Activated CD8-positive, alpha-beta memory T cell treated with anti-CD3 and anti-CD28 coated beads for 36 hours (primary cell): ENCODE results near the gene ADA. TPM values are rescaled to one million over a fixed set of nuclear protein-coding genes. Genes with fewer than 3 reads are reported as not detected.

Experiments used
- CTCF ChIA-PET: fragments of 350-600 bp; sonication (Branson Sonifier 250); formaldehyde crosslinking; loops from one replicate; lab custom pipeline; 2021; ENCODE audit warnings: antibody characterized with exemption; lab: Charles Lee
- POLR2A ChIA-PET: fragments of 350-600 bp; sonication (Branson Sonifier 250); formaldehyde crosslinking; loops from one replicate; lab custom pipeline; 2021; ENCODE audit warnings: antibody characterized with exemption; lab: Charles Lee
- total RNA-seq, 2 experiments: library from RNA; stranded (reverse); gene quantifications; one replicate each; pipeline ENCODE4 v1.2.3, GENCODE V29; 2021

Gene ADA
- total RNA-seq, 2 experiments from 2014 or later: 21.9 to 23.9 TPM

DNA sequence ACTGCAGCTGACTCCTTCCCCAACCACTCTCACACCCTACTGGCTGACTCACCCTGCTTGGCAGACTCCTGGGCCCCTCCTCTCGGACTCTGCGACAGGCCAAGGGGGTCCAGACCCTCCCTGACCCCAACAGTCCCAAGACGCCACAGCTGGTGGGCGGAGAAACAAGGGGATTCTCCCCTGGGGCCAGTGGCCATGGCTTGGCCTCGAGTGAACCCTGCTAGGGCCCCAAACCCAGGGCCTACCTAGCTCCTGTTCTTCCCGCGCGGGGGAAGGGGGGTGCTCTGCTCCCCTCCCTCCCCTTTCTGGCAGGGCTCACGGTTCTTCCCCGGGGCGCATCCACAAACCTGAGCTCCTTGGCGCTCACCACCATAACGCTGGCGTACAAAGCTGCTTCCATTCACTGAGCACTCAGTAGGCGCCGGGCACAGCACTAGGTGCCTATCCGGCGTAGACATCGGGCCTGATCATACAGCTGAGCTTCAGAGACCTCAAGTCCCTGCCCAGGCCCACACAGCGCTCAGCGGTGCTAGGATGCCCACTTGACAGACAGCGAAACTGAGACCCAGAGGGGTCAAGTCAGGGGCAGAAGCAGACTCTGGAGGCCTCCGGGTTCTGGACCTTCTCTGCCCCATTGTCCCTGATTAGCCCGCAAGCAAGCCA is 597 bp downstream of the ADA start:
- ChIA-PET CTCF (interaction anchor here (1.9 kb wide), 1 partner anchor 32 kb away, joined by 9 read pairs; no protein-coding TSS in a partner anchor), POLR2A (no interaction called here)

GRCh38 chr20:44649976-44650375 is 1.5 kb downstream of the ADA start:
- CTCF ChIA-PET: interaction anchor here (0.5 to 1.9 kb wide), 2 partner anchors 15 to 33 kb away, joined by 3 to 9 read pairs; no protein-coding TSS in a partner anchor
- POLR2A ChIA-PET: interaction anchor here (0.6 kb wide), 1 partner anchor 260 kb away, joined by 3 read pairs; no protein-coding TSS in a partner anchor

DNA sequence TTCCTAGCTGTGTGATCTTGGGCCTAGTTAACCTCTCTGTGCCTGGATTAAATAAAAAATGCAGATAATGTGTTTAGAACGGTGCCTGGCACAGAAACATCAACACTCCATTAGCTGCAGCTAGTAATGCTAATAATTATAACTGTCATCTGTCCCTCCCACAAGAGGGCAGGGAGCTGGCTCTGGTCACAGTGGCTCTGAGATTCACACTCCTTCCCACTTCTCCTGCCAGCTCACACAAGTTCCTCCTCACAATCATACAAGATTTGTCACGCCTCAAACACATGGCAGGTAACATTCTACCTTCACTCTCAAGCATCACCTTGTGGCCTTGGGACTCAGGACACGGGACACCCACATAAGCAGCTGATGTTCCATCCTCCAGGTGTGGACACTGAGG is 2.4 kb downstream of the ADA start:
- POLR2A ChIA-PET: no interaction called here

DNA sequence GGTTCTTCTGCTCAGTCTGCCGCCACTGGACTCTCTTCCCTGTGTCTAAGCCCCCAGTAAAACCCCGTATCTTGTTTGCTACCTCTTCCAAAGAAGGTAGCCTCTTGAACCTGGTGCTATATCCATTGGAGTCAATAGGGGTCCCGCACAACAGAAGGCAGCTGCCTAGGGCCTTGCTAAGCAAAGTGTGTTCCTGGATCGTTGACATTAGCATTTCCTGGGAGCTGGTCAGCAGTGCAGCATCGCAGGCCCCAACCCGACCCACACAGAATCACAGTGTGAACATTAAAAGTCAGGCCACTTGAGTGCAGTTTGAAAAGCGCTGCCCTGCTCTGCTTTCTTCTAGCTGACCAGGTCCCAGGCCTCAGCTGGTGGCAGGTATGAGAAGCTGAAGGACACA is 2.9 kb downstream of the ADA start:
- ChIA-PET CTCF (interaction anchor here (1.2 kb wide), 1 partner anchor 35 kb away, joined by 3 read pairs; no protein-coding TSS in a partner anchor), POLR2A (no interaction called here)

More for the DNA sequence above, 2.4 kb downstream of the ADA start:
- CTCF ChIA-PET: interaction anchor here (1.2 kb wide), 1 partner anchor 34 kb away, joined by 3 read pairs; no protein-coding TSS in a partner anchor

GRCh38 chr20:44648068-44648467 is 3.4 kb downstream of the ADA start:
- ChIA-PET POLR2A (no interaction called here), CTCF (interaction anchor here (1.2 kb wide), 1 partner anchor 35 kb away, joined by 3 read pairs; no protein-coding TSS in a partner anchor)

GRCh38 chr20:44646641-44647274 is 4.7 kb downstream of the ADA start:
- ChIA-PET CTCF (interaction anchor here (0.6 kb wide), 1 partner anchor 321 kb away, joined by 4 read pairs; no protein-coding TSS in a partner anchor), POLR2A (interaction anchor here (0.9 kb wide), 1 partner anchor 239 kb away, joined by 3 read pairs; the partner anchor contains the start of gene YWHAB)

GRCh38 chr20:44646023-44646640 is 5.4 kb downstream of the ADA start:
- POLR2A ChIA-PET: interaction anchor here (0.9 kb wide), 1 partner anchor 239 kb away, joined by 3 read pairs; the partner anchor contains the start of gene YWHAB
- CTCF ChIA-PET: no interaction called here

DNA sequence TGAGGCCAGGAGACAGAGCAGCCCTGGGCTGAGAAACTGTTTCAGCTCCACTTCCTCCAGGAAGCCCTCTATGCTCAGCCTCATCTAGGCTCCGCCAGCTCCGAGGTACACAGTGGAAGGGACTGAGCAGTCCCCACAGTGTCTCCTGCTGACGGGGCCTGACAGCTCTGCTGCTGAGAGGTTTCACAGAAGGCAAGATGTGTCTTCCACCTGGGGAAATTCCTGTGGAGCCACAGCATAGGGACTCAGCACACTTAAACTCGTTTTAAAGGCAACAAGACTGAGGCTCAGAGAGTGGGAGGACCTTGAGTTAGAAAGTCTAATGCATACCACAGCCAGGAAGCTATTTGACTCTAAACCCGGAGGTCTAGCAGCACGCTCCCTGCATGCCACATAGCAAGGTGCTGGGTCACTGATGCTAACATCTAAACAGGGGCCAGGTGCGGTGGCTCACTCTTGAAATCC is 6.8 kb downstream of the ADA start:
- CTCF ChIA-PET: interaction anchor here (0.6 to 2.8 kb wide), 6 partner anchors 9 to 436 kb away, joined by 3 to 16 read pairs (median 4); partner anchors contain the start of gene FITM2
- POLR2A ChIA-PET: interaction anchor here (0.6 kb wide), 1 partner anchor 10 kb away, joined by 6 read pairs; no protein-coding TSS in a partner anchor

DNA sequence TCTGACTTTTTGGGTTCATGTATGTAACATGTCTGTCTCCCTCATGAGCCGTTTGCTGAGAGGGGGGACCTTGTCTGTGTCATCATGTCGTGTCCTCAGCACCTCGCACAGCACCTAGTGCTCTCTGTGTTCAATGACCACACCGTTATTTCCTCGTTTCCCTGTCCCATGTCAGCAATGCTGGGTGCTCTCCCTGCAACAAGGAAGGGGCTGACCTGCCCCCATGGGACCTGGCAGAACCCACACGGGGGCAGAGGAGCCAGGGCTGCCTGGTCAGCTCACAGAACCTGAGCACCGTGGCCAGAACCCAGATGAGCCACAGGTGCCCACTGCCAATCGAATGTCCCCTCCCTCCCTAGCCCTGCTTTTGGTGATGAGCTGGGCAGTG is 7.3 kb downstream of the ADA start:
- CTCF ChIA-PET: interaction anchor here (1.0 to 2.8 kb wide), 3 partner anchors 26 to 333 kb away, joined by 4 to 16 read pairs (median 5); partner anchors contain the start of gene FITM2
- POLR2A ChIA-PET: no interaction called here

- POLR2A ChIA-PET: no interaction called here
- CTCF ChIA-PET: interaction anchor here (1.0 to 2.8 kb wide), 5 partner anchors 26 to 333 kb away, joined by 3 to 16 read pairs (median 5); partner anchors contain the start of gene FITM2
These were observed 7.8 kb downstream of the ADA start for GRCh38 chr20:44643596-44644229.

DNA sequence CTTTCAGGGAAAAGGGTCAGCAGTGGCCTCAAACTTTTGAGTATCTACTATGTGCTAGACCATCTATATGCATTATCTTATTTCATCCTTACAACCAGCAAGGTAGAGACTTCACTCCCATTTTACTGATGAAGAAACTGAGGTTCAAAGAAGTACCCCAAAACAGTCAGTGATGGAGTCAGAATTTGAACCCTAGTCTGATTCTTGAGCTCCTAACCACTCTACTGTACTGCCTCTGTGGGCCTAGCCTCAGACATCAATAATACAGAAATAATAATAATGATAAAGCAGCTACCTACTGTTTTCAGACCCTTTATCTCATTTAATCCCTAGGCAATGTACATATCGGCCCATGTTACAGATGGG is 8.4 kb downstream of the ADA start:
- ChIA-PET POLR2A (no interaction called here), CTCF (interaction anchor here (1.1 to 2.8 kb wide), 3 partner anchors 33 to 255 kb away, joined by 3 to 16 read pairs (median 7); no protein-coding TSS in a partner anchor)

- CTCF ChIA-PET: interaction anchor here (1.1 to 2.8 kb wide), 4 partner anchors 24 to 254 kb away, joined by 3 to 16 read pairs (median 5); no protein-coding TSS in a partner anchor
These were observed 9.0 kb downstream of the ADA start for GRCh38 chr20:44642203-44643153.

DNA sequence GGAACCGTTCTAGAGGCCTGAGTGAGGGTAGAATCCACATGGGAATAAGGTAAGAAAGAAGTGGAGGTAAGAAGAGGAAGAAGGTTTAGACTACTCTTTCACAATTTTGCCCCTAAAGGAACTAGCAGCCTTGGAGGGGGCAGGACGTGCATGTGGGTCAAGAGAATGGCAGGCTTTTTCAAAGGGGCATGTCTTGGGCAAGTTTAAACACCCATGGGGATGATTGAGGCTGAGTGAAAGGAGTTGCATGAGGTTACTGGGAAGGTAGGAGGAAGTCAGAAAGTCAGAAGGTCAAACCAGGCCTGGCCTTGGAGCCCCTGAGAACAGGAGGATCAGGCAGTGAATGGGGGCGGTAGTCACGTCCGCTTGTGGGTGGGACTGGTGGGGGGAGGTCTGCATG is 10.2 kb downstream of the ADA start:
- POLR2A ChIA-PET: interaction anchor here (0.6 kb wide), 1 partner anchor 750 kb away, joined by 6 read pairs; no protein-coding TSS in a partner anchor
- CTCF ChIA-PET: interaction anchor here (2.3 kb wide), 1 partner anchor 31 kb away, joined by 7 read pairs; no protein-coding TSS in a partner anchor

More at GRCh38 chr20:44642203-44643153, 9.0 kb downstream of the ADA start:
- POLR2A ChIA-PET: no interaction called here

GRCh38 chr20:44640522-44640921 is 11.0 kb downstream of the ADA start:
- POLR2A ChIA-PET: interaction anchor here (0.6 kb wide), 1 partner anchor 969 kb away, joined by 4 read pairs; no protein-coding TSS in a partner anchor
- CTCF ChIA-PET: no interaction called here

GRCh38 chr20:44637522-44638372 is 13.8 kb downstream of the ADA start:
- POLR2A ChIA-PET: no interaction called here
- CTCF ChIA-PET: no interaction called here

DNA sequence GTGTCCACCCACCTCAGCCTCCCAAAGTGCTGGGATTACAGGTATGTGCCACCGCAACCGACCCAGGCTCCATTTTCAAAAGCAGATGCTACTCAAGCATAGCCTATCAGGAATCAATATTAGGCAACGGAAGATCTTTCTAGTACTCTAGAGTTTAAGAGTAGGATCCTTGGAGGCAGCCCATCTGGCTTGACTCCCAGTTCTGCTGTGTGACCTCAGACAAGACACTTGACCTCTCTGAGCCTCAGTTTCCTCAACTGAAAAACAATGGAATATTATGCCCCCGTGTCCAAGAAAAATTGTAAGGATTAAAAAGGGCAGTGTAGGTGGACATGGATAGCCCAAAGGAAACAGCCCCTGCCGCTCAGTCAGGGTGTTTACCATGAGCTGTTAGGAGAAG is 14.5 kb downstream of the ADA start:
- ChIA-PET POLR2A (no interaction called here), CTCF (no interaction called here)
